Esophagus muscularis mucosa (tissue), 4 donors: ENCODE results near the gene CCL20. TPM values are rescaled to one million over a fixed set of nuclear protein-coding genes. Genes with fewer than 3 reads are reported as not detected.

Experiments used
- DNase-seq: peaks from one replicate; pipeline ENCODE4 v3.0.0-alpha.2; 2017; ENCODE audit errors: extremely low spot score
- H3K27ac ChIP-seq, 4 donors: fragments of 200-600 bp; sonication (generic); replicated peaks in 1 of 4; 1 replicate in 3 of 4; 2 replicates in 1 of 4; pipeline ENCODE4 v1.5.1; 2016 to 2019; ENCODE audit warnings: mild to moderate bottlenecking in 1 of 4
- H3K27me3 ChIP-seq, 4 donors: fragments of 200-600 bp; sonication (generic); one replicate each; pipeline versions ENCODE4 v1.5.1 to v1.6.0; 2016 to 2019
- H3K36me3 ChIP-seq, 4 donors: fragments of 200-600 bp; sonication (generic); one replicate each; pipeline ENCODE4 v1.5.1; 2016 to 2019
- H3K4me1 ChIP-seq, 4 donors: fragments of 200-600 bp; sonication (generic); one replicate each; pipeline ENCODE4 v1.5.1; 2016 to 2019
- H3K4me3 ChIP-seq, 4 donors: fragments of 200-600 bp; sonication (generic); 1 replicate in 2 of 4; 2 replicates in 2 of 4; pipeline ENCODE4 v1.5.1; 2016 to 2019; ENCODE audit warnings: mild to moderate bottlenecking in 4 of 4, moderate library complexity in 1 of 4
- H3K9me3 ChIP-seq, 4 donors: fragments of 200-600 bp; sonication (generic); 1 replicate in 3 of 4; 2 replicates in 1 of 4; pipeline ENCODE4 v1.5.1; 2016 to 2019
- EP300 ChIP-seq: sonication (generic); formaldehyde crosslinking; IDR thresholded peaks from one replicate; pipeline ENCODE4 v1.6.1; 2017; ENCODE audit warnings: antibody characterized with exemption
- POLR2A ChIP-seq: fragments of 450-650 bp; IDR thresholded peaks from one replicate; pipeline ENCODE4 v1.6.1; 2017; ENCODE audit warnings: antibody characterized with exemption, moderate library complexity, mild to moderate bottlenecking, low read depth
- POLR2AphosphoS5 ChIP-seq, 2 donors: sonication (generic); formaldehyde crosslinking; IDR thresholded peaks; one replicate each; pipeline ENCODE4 v1.6.1; 2017; ENCODE audit warnings: antibody characterized with exemption in 2 of 2
- WGBS: methylation state at CpG from one replicate; pipeline ENCODE4 v1.1.5; 2018; 5-methylcytosine and 5-hydroxymethylcytosine counted together
- intact Hi-C: fragments of 100-400 bp; cut with DNase I; formaldehyde crosslinking; loops from one replicate; pipeline ENCODE4 v1.15.1; 2023
- small RNA-seq, 3 donors: library from RNA; depleted of rRNA; stranded (forward); fragments of <200 nt; gene quantifications; one replicate each; pipeline ENCODE3, GENCODE V24; 2016
- total RNA-seq, 4 donors: library from RNA; depleted of rRNA; stranded (reverse); fragments of >200 nt; gene quantifications; one replicate each; pipeline versions ENCODE4 v1.1.0 to v1.2.1, GENCODE V29; 2016
- TF ChIP-seq, protein P1 (sequence below), 3 experiments: fragments of 200-600 bp in 2 of 3; fragments of 450-650 bp in 1 of 3; sonication (generic) in 2 of 3; IDR thresholded peaks; one replicate each; pipeline ENCODE4 v1.5.1; 2017 to 2019; ENCODE audit warnings: antibody characterized with exemption in 3 of 3, mild to moderate bottlenecking in 2 of 3, moderate library complexity in 1 of 3

The CCL20 gene
- total RNA-seq, 4 donors from 2014 or later, result 3.5 TPM; not detected in 3

DNA sequence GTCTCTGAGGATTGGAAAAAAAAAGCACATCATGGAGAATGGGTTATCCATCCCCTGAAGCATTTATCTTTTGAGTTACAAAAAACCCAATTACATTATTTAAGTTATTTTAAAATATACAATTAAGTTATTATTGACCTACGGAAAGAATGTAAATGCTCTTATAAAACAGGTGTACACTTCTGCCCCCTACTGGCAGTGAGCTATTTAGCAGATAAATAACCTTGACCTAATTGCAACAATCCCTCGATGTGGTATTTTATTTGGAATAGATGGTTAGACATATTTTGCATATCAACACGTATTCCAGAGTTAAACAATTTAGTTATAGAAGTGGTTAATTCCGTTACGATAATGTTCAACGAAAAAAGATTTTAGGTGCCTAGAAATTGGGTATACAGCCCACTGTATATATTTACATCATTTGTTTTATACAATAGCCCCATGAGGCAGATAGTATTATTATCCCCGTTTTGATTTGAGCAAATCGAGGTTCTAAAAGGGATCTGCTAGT lies 48.6 kb downstream of the CCL20 start:
- Histone ChIP-seq H3K9me3 (no peaks in the 10 kb centered on the region), H3K36me3 (no peaks in the 10 kb centered on the region), H3K4me3 (no peak overlapping the region), H3K27ac (no peak overlapping the region), H3K27me3 (no peaks in the 10 kb centered on the region), H3K4me1 (peaks cover 0 to 23% (median 8%) of the 10 kb centered on the region in 4 donors)
- intact Hi-C loops, result loop anchor here (10.0 kb wide), 1 partner anchor 197 kb away; the partner anchor contains the start of gene SCYGR5
- 53% methylated on average over 8 of the region's 8 CpGs for WGBS
- TF ChIP-seq, protein P1, sequence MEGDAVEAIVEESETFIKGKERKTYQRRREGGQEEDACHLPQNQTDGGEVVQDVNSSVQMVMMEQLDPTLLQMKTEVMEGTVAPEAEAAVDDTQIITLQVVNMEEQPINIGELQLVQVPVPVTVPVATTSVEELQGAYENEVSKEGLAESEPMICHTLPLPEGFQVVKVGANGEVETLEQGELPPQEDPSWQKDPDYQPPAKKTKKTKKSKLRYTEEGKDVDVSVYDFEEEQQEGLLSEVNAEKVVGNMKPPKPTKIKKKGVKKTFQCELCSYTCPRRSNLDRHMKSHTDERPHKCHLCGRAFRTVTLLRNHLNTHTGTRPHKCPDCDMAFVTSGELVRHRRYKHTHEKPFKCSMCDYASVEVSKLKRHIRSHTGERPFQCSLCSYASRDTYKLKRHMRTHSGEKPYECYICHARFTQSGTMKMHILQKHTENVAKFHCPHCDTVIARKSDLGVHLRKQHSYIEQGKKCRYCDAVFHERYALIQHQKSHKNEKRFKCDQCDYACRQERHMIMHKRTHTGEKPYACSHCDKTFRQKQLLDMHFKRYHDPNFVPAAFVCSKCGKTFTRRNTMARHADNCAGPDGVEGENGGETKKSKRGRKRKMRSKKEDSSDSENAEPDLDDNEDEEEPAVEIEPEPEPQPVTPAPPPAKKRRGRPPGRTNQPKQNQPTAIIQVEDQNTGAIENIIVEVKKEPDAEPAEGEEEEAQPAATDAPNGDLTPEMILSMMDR (IDR thresholded peaks at IDR 0.05), result peak in 2 of 3 experiments; percentile 12 to 45
- TF ChIP-seq EP300, result no peak
- no peak for DNase-seq

DNA sequence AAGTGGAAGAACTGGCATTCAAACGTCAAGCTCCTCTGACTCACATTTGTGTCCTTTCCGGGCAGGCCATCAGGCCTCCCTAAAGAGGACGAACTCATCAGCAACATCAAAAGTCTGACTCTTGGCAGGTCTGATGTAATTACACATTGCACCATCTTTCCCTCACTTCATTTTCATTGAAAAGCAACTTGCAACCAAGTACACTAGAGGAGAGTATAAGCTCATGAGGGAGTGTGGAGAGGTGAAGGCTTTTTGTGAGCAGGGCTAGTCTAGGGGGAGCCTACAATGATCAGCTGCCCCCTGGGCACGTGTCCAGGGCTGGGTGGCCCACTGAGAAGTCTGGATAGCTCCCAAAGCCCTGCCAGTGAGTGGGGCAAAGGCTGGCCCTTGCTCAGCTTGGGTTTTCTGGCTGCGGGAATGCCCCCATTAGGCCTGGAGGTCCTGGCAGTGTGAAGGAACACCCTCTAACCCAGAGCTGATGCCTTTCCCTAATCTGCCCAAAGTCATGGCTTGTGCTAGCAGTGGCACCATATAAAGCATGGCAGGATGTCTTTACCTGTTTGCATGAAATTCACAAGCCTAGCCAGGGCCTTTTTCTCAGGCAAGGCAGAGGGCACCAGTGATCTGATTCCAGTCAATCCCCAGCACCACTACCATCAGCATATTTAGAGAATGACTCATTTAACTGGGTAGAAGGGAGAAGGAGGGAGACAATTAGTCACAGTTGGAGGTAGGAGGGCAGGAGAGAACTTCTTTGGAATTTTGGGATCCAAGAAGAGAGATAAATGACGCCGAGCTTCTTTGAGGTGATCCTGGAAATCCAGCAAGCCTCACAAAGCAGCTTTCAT lies 49.3 kb downstream of the CCL20 start:
- Histone ChIP-seq H3K9me3 (no peaks in the 10 kb centered on the region), H3K27me3 (no peaks in the 10 kb centered on the region), H3K4me3 (no peak overlapping the region), H3K36me3 (no peaks in the 10 kb centered on the region), H3K4me1 (peaks cover 0 to 23% (median 8%) of the 10 kb centered on the region in 4 donors), H3K27ac (peak overlapping the region in 1 of 4 donors; percentile 64)
- 69% methylated on average over 7 of the region's 7 CpGs for WGBS
- DNase-seq, result no peak
- TF ChIP-seq POLR2A (no peak), POLR2AphosphoS5 (IDR thresholded peaks at IDR 0.05) (peak in 1 of 2 donors; percentile 10)
- intact Hi-C loops, result loop anchor here (10.0 kb wide), 1 partner anchor 198 kb away; the partner anchor contains the start of gene SCYGR5

DNA sequence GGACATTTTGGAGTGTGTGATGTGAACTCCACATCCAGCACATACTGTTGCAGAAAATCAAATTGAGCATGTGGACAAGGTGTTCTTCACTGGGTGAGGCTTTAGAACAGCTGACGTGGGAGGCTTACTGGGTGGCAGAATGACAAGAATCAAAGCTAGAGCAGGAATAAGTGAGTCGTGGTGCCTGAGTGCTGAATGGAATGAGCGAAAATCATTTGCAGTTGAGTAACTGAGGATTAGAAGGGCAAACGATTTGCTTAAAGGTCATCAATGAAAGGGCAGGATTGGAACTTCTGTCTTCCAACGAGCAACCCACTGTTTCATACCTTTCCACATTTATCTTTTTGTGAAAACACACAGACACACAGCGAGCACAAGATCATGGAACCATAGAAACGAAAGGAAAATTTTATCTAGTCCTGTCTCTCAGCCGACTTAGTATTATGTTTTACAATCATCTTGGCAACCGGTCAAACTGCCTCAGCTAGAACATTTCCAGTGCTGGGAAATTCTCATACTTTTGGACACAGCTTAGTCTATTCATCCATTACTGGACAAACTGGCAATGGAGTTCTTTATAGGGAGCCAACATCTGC lies 50.6 kb downstream of the CCL20 start:
- peak overlapping the region in 2 of 4 donors; percentile 7 to 28 for H3K4me3 ChIP-seq
- no peak for DNase-seq
- H3K27me3 ChIP-seq, result no peaks in the 10 kb centered on the region
- TF ChIP-seq EP300, result no peak
- no peak for TF ChIP-seq POLR2A
- no peak for TF ChIP-seq POLR2AphosphoS5 (IDR thresholded peaks at IDR 0.05)
- TF ChIP-seq, protein P1 (IDR thresholded peaks at IDR 0.05), result no peak
- no peaks in the 10 kb centered on the region for H3K36me3 ChIP-seq
- H3K27ac ChIP-seq, result peak overlapping the region in 1 of 4 donors; percentile 64
- 56% methylated on average over 9 of the region's 9 CpGs for WGBS
- H3K9me3 ChIP-seq, result no peaks in the 10 kb centered on the region
- H3K4me1 ChIP-seq, result peaks cover 0 to 23% (median 8%) of the 10 kb centered on the region in 4 donors
- intact Hi-C loops, result loop anchor here (10.0 kb wide), 1 partner anchor 199 kb away; the partner anchor contains the start of gene SCYGR5

DNA sequence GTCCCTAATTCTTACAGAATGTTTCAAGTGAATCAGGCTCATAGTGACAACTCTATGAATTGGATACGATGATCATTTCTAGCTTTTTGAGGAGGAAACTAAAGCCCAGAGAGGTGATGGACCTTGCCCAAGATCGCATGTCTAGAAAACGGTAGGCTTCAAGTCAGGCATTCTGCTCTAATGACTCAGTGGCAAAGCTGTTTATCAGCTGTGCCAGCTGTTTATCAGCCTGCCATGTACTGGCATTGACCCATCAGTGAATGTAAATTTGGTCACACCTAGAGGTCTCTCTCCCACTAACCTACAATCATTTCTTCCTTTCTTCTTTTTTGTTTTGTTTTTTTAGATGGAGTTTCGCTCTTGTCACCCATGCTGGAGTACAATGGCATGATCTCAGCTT lies 51.6 kb downstream of the CCL20 start:
- TF ChIP-seq EP300, result no peak
- no peak for TF ChIP-seq POLR2AphosphoS5 (IDR thresholded peaks at IDR 0.05)
- TF ChIP-seq, protein P1 (IDR thresholded peaks at IDR 0.05), result no peak
- no peak for TF ChIP-seq POLR2A
- no peaks in the 10 kb centered on the region for H3K9me3 ChIP-seq
- H3K27me3 ChIP-seq, result no peaks in the 10 kb centered on the region
- no peak for DNase-seq
- H3K36me3 ChIP-seq, result no peaks in the 10 kb centered on the region
- H3K4me1 ChIP-seq, result peaks cover 0 to 21% (median 8%) of the 10 kb centered on the region in 4 donors
- H3K4me3 ChIP-seq, result no peak overlapping the region
- 88% methylated on average over 4 of the region's 4 CpGs for WGBS
- peak overlapping the region in 1 of 4 donors; percentile 64 for H3K27ac ChIP-seq
- intact Hi-C loops, result loop anchor here (10.0 kb wide), 1 partner anchor 200 kb away; the partner anchor contains the start of gene SCYGR5

Small RNAs within 50 kb of the gene (small RNA-seq; reads per million reads assigned to genes)
- gene SNRPGP8, result 0 reads per million in 3 donors

Other genes with a start within 250 kb of the CCL20 start
- not detected for gene SCYGR2, start 214.9 kb upstream of the CCL20 start, total RNA-seq
- gene SCYGR3, start 199.0 kb upstream of the CCL20 start, total RNA-seq, result not detected
- gene SCYGR4, start 196.3 kb upstream of the CCL20 start, total RNA-seq, result not detected
- gene SCYGR5, start 147.0 kb upstream of the CCL20 start, total RNA-seq, result not detected
- 1 to 10 TPM in 1 of 4 donors, under 1 TPM in 3; 0.40 to 1.5 (median 0.69) TPM for gene SLC19A3, start 95.8 kb upstream of the CCL20 start, total RNA-seq
- not detected for gene SCYGR6, start 89.1 kb upstream of the CCL20 start, total RNA-seq
- gene SCYGR7, start 85.5 kb upstream of the CCL20 start, total RNA-seq, result not detected
- not detected for gene SCYGR8, start 67.9 kb upstream of the CCL20 start, total RNA-seq
- gene DAW1, start 57.8 kb downstream of the CCL20 start, total RNA-seq, result under 1 TPM in 2 of 4 donors, not detected in 2; 0.26 to 0.33 TPM